OCI-LY7 (cell line): Measurements from ENCODE around the gene ATG4B. TPM values are rescaled to one million over a fixed set of nuclear protein-coding genes. Genes with fewer than 3 reads are reported as not detected.

Source experiments
- BruUV-seq: library from RNA; stranded (reverse); fragments of 400-500 nt; replicated peaks from 2 replicates; lab custom pipeline; 2021; lab: Mats Ljungman, UMichigan
- CTCF ChIA-PET: fragments of 300-600 bp; sonication (Branson Sonifier 250); formaldehyde crosslinking; loops from one replicate; lab custom pipeline; 2022; ENCODE audit warnings: antibody characterized with exemption; ENCODE audit not compliant: unreplicated experiment; lab: Charles Lee
- POLR2A ChIA-PET: fragments of 300-600 bp; sonication (Branson Sonifier 250); formaldehyde crosslinking; loops from one replicate; lab custom pipeline; 2022; ENCODE audit warnings: antibody characterized with exemption; lab: Charles Lee
- DNase-seq: peaks from one replicate; pipeline ENCODE4 v3.0.0-alpha.2; 2015; ENCODE audit warnings: low spot score
- H2AFZ ChIP-seq: fragments of 200-600 bp; sonication (generic), shearing (Covaris generic); 2 replicates; pipeline ENCODE4 v1.6.1; 2014; ENCODE audit warnings: mild to moderate bottlenecking, antibody characterized with exemption, low read length, moderate library complexity
- H3K27ac ChIP-seq: fragments of 200-600 bp; sonication (generic); 2 replicates; pipeline ENCODE4 v1.5.1; 2014; ENCODE audit warnings: mixed run types, low read depth, mild to moderate bottlenecking, moderate library complexity, low read length, inconsistent platforms; ENCODE audit not compliant: poor library complexity, severe bottlenecking
- H3K36me3 ChIP-seq: fragments of 200-600 bp; sonication (generic); 2 replicates; pipeline ENCODE4 v1.6.1; 2014; ENCODE audit warnings: mild to moderate bottlenecking, antibody characterized with exemption, low read length, moderate library complexity, mixed read lengths; ENCODE audit not compliant: insufficient read depth
- H3K4me1 ChIP-seq: fragments of 200-600 bp; sonication (generic); 2 replicates; pipeline ENCODE4 v1.5.1; 2014; ENCODE audit warnings: mild to moderate bottlenecking, low read length; ENCODE audit not compliant: insufficient read depth, poor library complexity, severe bottlenecking
- H3K4me2 ChIP-seq: fragments of 200-600 bp; sonication (generic); 2 replicates; pipeline ENCODE4 v1.6.1; 2014; ENCODE audit warnings: mild to moderate bottlenecking, low read length
- H3K4me3 ChIP-seq: fragments of 200-600 bp; sonication (generic); 2 replicates; pipeline ENCODE4 v1.5.1; 2014; ENCODE audit warnings: mild to moderate bottlenecking, low read depth, low read length; ENCODE audit not compliant: poor library complexity, severe bottlenecking
- H3K79me2 ChIP-seq: fragments of 200-600 bp; sonication (generic); 2 replicates; pipeline ENCODE4 v1.6.1; 2016; ENCODE audit warnings: low read depth, mild to moderate bottlenecking, low read length, moderate library complexity, mixed read lengths; ENCODE audit not compliant: insufficient read depth
- H3K9me2 ChIP-seq: fragments of 200-600 bp; sonication (generic); 2 replicates; pipeline ENCODE4 v1.6.1; 2016; ENCODE audit warnings: mild to moderate bottlenecking, low read length, mixed read lengths; ENCODE audit not compliant: insufficient read depth
- H3K9me3 ChIP-seq: fragments of 200-600 bp; sonication (generic); 2 replicates; pipeline ENCODE4 v1.6.1; 2014; ENCODE audit warnings: mild to moderate bottlenecking, mixed run types, low read length, mixed read lengths
- H4K20me1 ChIP-seq: fragments of 200-600 bp; sonication (generic); 2 replicates; pipeline ENCODE4 v1.6.1; 2014; ENCODE audit warnings: mild to moderate bottlenecking, antibody characterized with exemption, low read length, moderate library complexity, mixed read lengths; ENCODE audit not compliant: insufficient read depth
- EZH2phosphoT487 ChIP-seq: fragments of 200-600 bp; sonication (generic); IDR thresholded peaks from 2 replicates; pipeline ENCODE4 v1.6.1; 2018; ENCODE audit warnings: low read depth, borderline replicate concordance, mild to moderate bottlenecking, mixed run types, antibody characterized with exemption, low read length, moderate library complexity, mixed read lengths
- intact Hi-C: fragments of 100-400 bp; cut with micrococcal nuclease; formaldehyde crosslinking; loops from one replicate; pipeline ENCODE4 v1.10.0; 2022; ENCODE audit not compliant: unreplicated experiment
- total RNA-seq, 2 experiments: library from RNA; depleted of rRNA in 1 of 2; stranded (reverse); fragments of >200 nt in 1 of 2; shearing (Covaris generic) in 1 of 2; gene quantifications; 2 replicates each; pipeline ENCODE4 v1.2.3, GENCODE V29; 2014 to 2022
- TF ChIP-seq, protein P1 (sequence below): fragments of 200-600 bp; sonication (generic); conservative IDR thresholded peaks from 2 replicates; pipeline ENCODE4 v1.5.1; 2014; ENCODE audit warnings: mild to moderate bottlenecking, antibody characterized with exemption, low read length, moderate library complexity, mixed read lengths

The ATG4B gene
- total RNA-seq, 2 experiments from 2014 or later = 72.4 to 133 TPM

DNA sequence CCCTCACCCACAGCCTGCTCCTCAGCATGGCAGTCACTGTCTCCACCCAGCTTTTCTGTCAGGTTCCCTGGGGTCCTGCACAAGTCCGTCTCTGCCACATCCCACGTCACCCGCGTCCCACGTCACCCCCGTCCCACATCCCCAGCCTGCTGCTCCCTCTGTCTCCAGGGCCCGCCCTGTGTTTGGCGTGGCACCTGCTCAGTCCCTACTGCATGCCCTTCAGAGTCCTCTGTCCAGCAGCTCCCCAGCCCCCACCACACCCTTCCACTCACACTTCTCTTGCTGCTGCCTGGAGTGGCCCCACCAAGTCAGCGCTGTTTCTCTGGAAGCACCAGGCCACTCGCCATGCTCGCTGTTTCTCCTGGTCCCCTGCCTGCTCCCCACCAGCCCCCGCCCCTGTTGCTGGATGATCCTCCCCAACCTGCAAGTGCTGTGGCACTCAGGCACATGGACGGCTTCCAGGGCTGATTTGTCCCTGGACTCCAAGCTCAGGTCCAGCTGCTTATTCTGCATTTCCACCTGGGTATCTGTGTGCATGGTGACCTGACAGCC, 18.8 kb downstream of the ATG4B start:
- ChIA-PET POLR2A (no interaction called here), CTCF (no interaction called here)

DNA sequence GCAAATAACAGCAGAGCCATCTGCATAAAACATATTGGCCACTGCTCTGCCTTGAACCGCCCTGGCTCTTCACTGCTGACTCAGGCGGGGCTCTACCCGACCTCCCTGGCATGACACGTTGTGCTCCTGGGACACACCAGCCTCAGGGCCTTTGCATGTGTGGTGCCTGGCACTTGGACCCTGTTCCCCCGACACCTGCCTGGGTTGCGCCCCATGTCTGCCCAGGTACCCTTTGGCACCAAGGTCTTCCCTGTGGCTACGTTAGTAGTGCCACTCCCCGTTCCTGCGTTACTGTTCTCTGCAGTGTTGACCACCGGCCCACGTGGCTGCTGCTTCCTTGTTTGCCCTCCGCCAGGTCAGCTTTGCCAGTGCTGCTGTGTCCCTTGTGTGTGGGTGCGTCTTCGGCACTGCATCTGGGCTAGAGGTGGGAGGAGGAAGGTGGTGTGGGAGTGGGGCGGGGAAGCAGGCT, 20.3 kb downstream of the ATG4B start:
- H3K4me1 ChIP-seq = no peaks in the 10 kb centered on the region
- peaks cover 79% of the 10 kb centered on the region for H3K36me3 ChIP-seq
- no peak overlapping the region for H3K4me3 ChIP-seq
- H3K79me2 ChIP-seq = no peaks in the 10 kb centered on the region
- POLR2A ChIA-PET = interaction anchor here (0.5 kb wide), 1 partner anchor 76 kb away, joined by 5 read pairs; no protein-coding TSS in a partner anchor
- TF ChIP-seq, protein P1, sequence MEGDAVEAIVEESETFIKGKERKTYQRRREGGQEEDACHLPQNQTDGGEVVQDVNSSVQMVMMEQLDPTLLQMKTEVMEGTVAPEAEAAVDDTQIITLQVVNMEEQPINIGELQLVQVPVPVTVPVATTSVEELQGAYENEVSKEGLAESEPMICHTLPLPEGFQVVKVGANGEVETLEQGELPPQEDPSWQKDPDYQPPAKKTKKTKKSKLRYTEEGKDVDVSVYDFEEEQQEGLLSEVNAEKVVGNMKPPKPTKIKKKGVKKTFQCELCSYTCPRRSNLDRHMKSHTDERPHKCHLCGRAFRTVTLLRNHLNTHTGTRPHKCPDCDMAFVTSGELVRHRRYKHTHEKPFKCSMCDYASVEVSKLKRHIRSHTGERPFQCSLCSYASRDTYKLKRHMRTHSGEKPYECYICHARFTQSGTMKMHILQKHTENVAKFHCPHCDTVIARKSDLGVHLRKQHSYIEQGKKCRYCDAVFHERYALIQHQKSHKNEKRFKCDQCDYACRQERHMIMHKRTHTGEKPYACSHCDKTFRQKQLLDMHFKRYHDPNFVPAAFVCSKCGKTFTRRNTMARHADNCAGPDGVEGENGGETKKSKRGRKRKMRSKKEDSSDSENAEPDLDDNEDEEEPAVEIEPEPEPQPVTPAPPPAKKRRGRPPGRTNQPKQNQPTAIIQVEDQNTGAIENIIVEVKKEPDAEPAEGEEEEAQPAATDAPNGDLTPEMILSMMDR = no peak
- no peak for TF ChIP-seq EZH2phosphoT487
- DNase-seq = no peak
- no peak overlapping the region for H2AFZ ChIP-seq
- H4K20me1 ChIP-seq = no peaks in the 10 kb centered on the region
- H3K9me3 ChIP-seq = no peaks in the 10 kb centered on the region
- intact Hi-C loops = no loop called here
- CTCF ChIA-PET = no interaction called here
- no peak overlapping the region for H3K27ac ChIP-seq
- BruUV-seq = no TSS peak
- H3K9me2 ChIP-seq = no peaks in the 10 kb centered on the region
- H3K4me2 ChIP-seq = no peak overlapping the region

More for the DNA sequence above, 18.8 kb downstream of the ATG4B start:
- BruUV-seq = no TSS peak
- Histone ChIP-seq H2AFZ (no peak overlapping the region), H3K4me1 (no peaks in the 10 kb centered on the region), H3K9me2 (no peaks in the 10 kb centered on the region), H4K20me1 (no peaks in the 10 kb centered on the region), H3K27ac (no peak overlapping the region), H3K4me2 (no peak overlapping the region), H3K4me3 (no peak overlapping the region), H3K79me2 (no peaks in the 10 kb centered on the region), H3K9me3 (no peaks in the 10 kb centered on the region), H3K36me3 (peaks cover 86% of the 10 kb centered on the region)
- TF ChIP-seq EZH2phosphoT487 = no peak
- TF ChIP-seq, protein P1 = no peak
- intact Hi-C loops = no loop called here
- DNase-seq = no peak

DNA sequence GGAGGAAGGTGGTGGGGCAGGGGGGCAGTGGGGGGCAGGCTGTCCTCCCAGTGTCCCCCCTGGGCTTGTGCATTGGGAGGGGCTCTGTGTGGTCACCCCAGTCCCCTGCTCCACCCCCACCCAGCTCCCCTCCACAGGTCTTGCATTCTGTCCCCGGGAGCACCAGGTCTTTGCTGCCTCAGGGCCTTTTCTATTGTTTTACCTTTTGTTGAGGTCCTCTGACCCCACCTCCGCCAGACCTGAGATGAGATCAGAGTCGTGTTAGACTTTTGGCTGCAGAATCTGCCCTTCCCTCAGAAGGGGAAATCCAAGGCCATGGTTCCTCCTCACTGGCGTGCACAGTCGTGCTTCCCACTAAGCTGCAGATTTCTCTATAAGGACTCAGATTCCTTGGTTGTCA, 20.8 kb downstream of the ATG4B start:
- intact Hi-C loops = no loop called here
- Histone ChIP-seq H3K4me1 (no peaks in the 10 kb centered on the region), H2AFZ (no peak overlapping the region), H3K9me2 (no peaks in the 10 kb centered on the region), H4K20me1 (no peaks in the 10 kb centered on the region), H3K27ac (no peak overlapping the region), H3K4me2 (no peak overlapping the region), H3K79me2 (no peaks in the 10 kb centered on the region), H3K4me3 (no peak overlapping the region), H3K9me3 (no peaks in the 10 kb centered on the region), H3K36me3 (peaks cover 74% of the 10 kb centered on the region)
- TF ChIP-seq EZH2phosphoT487 = no peak
- TF ChIP-seq, protein P1 = no peak
- DNase-seq = no peak
- CTCF ChIA-PET = no interaction called here
- POLR2A ChIA-PET = interaction anchor here (1.3 kb wide), 1 partner anchor 853 kb away, joined by 4 read pairs; no protein-coding TSS in a partner anchor
- no TSS peak for BruUV-seq
